ENCODE results near the gene ABCA3.

The ABCA3 gene

GRCh38 chr16:2308089-2308962 is 32.2 kb downstream of the ABCA3 start:
- DNase-seq = no peak

DNA sequence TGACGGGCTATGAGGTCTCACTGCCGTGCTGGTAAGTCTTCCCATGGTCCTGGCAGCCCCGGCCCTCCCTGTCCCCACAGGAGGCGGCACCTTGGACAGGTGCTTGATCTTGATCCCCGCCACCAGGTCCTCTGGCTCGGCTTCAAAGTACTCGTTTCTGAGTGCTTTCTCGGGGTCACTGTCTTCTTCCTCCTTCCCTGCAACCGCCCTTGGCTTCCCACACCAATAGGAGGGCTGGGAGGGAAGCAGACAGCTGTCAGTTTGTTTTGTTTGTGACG is 40.7 kb downstream of the ABCA3 start:
- DNase-seq = no peak

- no peak for DNase-seq
These were observed 41.2 kb downstream of the ABCA3 start for GRCh38 chr16:2299121-2299914.

DNA sequence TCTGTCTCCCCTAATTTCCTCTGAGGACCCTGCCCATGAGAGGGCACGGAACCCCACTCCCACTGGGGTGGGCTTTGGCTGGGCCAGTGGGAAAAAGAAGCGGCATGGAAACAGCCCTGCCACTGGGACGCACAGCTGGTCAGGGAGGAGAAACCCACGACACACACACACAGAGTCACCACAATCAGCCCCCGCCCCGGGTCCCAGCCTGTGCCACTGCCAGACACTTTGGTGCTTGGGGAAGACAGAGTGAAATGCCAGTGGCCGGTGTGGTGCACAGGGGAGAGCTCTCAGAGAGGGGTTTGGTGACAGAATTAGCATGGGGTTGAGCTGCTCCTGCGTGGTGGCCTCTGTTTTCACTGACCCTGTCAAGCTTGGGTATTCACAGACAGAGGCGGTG is 41.9 kb downstream of the ABCA3 start:
- DNase-seq = no peak

- no peak for DNase-seq
These were observed 43.0 kb downstream of the ABCA3 start for GRCh38 chr16:2297506-2297860.

DNA sequence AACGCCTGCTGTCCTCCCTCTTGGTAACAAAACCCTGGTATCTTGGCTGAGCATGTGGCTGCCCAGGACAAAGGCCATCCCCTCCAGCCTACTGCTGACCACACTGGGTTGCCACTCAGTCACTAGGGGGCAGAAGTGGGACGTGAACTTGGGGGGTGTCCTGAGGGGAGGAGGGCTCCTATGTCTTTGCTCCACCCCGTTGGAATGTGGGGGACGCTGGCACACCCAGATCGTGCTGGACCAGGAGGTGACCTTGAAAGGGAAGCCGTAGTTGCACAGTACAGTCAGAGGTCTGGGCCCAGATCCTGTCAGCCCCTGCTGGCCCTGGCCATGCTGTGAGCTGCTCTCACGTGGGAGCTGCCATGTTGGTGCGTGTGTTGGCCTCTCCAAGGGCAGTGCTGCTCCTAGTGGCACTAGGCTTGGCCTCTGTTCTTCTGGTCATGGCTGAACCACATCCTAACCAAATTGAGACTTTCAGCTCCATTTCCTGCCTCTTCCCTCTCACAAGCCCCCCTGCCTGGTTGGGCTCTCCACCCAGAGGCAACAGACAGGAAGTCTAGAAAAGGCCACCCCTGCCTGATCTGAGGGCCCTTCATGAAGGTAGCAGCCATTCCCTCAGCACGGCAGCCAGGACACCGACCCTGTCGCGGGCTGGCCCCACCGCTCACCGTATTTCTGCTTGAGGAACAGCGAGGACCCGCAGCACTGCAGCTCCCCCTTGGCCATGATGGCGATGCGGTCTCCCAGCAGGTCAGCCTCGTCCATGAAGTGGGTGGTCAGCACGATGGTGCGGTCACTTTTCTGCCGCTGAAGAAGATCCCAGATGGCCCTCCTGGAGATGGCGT is 43.6 kb downstream of the ABCA3 start:
- DNase-seq = no peak

DNA sequence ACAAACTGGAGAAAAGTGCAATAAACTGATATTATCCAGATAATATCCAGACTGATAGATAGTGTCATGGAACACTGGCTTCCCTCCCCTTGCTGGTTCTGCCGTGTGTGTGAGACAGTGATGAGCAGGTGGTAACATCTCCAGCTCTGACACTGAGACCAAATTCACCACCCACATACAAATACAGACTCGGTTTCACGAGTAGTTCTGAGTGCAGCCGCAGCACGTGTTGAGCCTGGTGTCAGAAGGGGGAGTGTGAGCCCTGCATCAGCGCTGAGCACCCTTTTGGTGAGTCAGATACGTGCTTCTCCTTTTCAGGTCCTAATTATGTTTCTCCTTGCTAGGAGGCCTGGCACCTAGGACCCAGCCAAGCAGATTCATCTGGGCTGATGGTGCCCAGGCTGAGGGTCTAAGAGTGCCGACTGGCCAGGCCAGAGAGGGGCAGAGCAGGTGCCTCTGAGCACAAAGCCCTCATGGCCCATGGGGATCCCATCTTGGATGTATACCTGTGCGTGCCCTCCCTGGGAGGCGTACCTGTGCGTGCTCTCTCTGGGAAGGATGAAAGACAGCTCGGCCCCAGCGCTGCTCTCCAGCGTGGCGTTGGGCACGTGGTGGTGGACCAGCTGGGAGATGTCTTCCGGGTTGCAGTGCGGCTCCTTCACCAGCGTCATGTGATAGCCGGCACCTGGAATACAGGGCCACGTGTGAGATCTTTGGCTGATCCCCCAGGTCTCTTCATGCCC is 45.3 kb downstream of the ABCA3 start:
- no peak for DNase-seq

DNA sequence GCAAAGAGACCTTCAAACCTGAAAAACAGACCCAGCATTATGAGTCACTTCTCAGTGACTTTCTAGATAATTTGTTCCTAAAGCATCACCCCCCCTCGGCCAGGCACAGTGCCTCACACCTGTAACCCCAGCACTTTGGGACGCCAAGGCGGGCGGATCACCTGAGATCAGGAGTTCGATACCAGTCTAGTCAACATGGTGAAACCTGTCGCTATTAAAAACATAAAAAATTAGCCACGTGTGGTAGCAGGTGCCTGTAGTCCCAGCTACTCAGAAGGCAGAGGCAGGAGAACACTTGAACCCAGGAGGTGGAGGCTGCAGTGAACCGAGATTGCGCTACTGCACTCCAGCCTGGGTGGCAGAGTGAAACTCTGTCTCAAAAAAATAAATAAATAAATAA is 48.3 kb downstream of the ABCA3 start:
- DNase-seq = no peak

DNA sequence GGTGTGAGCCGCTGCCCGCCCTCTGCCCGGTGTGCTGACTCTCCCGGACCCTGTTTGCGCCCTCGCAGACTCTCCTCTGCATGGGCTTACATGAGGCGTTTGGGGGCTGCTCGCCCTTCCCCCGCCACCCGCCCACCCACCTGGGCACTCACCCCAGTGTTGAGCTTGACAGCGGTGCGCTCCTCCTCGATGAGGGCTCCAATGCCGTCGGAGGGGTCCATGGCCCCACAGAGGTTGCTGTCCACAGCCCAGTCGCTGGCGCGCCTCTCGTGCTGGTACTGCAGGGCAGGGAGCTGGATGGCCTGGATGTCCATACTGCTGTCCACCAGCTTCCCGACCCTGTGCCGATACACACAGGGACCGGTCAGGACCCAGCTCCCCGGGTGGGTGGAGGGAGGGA is 51.2 kb downstream of the ABCA3 start:
- DNase-seq = no peak

DNA sequence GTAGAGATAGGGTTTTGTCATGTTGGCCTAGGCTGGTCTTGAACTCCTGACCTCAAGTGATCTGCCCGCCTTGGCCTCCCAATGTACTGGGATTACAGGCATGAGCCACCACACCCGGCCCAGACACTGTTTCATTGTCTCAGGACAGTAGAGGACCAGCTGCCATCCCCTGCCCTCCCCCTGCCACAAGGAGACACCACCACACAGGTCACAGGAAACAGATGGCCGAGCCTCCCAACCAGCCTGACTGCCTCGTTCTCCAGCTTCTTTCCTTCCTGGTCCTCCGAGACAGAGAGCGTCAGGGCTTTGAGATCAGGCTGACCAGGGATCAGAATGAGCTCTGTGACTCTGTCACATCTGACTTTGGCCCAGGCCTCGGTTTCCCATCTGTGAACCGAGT is 51.8 kb downstream of the ABCA3 start:
- no peak for DNase-seq

GRCh38 chr16:2287916-2288547 is 52.5 kb downstream of the ABCA3 start:
- no peak for DNase-seq

- no peak for DNase-seq
These were observed 54.0 kb downstream of the ABCA3 start for GRCh38 chr16:2286550-2286949.

DNA sequence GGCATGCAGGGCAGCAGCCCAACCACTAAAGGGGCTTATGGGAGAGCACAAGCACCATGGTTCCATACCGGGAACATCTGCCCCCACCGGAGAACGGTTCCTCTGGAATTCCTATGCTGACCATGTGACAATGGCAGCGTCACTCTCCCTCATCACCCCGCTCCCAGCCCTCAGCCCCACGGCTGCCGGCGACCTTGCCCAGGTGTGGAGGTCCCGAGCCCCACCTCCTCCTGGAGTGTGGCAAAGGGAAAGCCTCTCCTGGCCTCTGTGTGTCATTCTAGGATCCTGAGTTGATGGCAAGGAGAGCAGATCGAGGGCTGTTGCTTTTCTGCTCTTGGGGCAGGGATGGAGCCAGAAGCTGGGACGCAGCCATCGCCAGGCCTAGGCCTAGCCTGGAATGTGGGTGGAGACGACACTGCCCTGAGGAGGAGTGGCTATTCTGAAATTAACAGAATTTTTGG is 54.8 kb downstream of the ABCA3 start:
- DNase-seq = no peak

DNA sequence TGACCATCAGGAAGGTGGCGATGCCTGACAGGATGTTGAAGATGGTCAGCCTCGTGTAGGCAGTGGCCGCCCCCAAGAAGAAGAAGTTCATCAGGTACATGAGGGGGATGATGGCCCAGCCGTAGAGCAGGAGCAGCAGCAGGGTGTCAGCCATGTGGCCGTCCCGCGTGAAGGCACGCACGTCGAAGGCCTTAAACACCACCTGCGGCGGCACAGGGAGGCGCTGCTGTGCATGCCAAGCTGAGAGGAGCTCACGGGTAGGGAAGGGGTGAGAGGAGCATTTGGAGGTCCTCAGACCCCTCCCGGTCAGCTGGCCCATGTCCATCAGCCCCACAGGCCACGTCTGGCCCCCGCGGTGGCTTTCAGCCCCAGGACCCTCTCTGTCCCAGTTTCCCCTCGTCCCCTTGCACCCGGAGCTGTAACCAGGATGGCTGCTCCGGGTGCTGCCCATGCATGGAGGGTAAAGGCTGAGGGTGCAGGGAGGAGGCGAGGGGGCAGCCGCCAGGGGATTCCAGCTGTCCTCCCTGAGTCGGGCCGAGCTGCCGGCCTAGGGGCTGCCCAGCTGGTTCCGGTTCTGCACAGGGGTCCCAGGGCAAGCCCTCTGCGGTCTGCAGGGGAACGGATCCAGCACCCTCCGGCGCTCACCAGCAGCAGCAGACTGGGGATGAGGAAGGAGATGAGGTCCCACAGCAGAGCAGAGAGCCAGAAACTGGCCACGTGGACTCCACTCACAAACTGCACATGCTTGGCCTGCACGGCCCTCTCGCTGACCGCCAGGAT is 55.5 kb downstream of the ABCA3 start:
- DNase-seq = no peak

GRCh38 chr16:2284001-2284770 is 56.3 kb downstream of the ABCA3 start:
- DNase-seq = no peak

GRCh38 chr16:2282866-2283555 is 57.5 kb downstream of the ABCA3 start:
- no peak for DNase-seq

GRCh38 chr16:2282262-2282661 is 58.3 kb downstream of the ABCA3 start:
- DNase-seq = no peak

DNA sequence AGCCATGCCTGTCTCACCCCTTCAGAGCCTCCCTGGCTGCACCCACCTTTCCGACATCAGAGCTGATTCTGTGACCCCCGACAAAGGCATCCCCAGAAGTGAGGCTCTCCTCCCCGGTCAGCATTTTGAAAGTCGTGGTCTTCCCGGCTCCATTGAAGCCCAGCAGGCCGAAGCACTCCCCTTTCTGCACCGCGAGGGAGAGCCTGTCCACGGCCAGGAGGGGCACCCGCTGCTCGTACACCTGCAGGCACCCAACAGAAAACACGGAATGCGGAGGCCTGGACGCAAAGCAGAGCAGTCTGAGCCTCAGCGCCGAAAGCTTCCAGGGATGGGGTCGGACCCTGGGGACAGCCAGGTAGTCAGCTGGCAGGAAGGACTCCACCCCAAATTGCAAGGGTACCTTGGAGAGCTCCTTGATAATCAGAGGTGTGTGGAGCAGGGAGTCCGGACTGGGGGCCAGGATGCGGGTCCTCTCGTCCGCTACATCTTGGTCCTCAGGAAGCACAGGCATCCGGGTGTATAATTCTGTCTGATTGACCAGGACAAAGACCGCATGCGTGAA is 59.5 kb downstream of the ABCA3 start:
- no peak for DNase-seq

GRCh38 chr16:2280461-2280860 is 60.1 kb downstream of the ABCA3 start:
- DNase-seq = no peak
